ENCODE results near the gene TPD52L2.

- no peak for TF ChIP-seq CTCF (IDR thresholded peaks at IDR 0.05)
- no peak for TF ChIP-seq ZFX (IDR thresholded peaks at IDR 0.05; ENCODE audit: borderline replicate concordance)
Measured at GRCh38 chr20:63884506-63885263, 19.6 kb downstream of the TPD52L2 start.
